Measurements from ENCODE around the gene MAPK1.
"Not testable (repeated sequence)": the region's sequence is repeated elsewhere in the genome, so short reads cannot be mapped to it uniquely, and the experiment has no call there.

Gene MAPK1

GRCh38 chr22:21758091-21758864 lies 109.2 kb downstream of the MAPK1 start:
- no peak overlapping the region for H3K4me3 ChIP-seq (ENCODE audit: low read depth, low read length)
- TF ChIP-seq CTCF (IDR thresholded peaks at IDR 0.05; ENCODE audit: low read depth, low read length, missing control alignments), result no peak
- DNase-seq (ENCODE audit: low read depth), result no peak

- H3K4me3 ChIP-seq (ENCODE audit: low read depth, low read length), result no peak overlapping the region
- no peak for DNase-seq (ENCODE audit: low read depth)
- no peak for TF ChIP-seq CTCF (IDR thresholded peaks at IDR 0.05; ENCODE audit: low read depth, low read length, missing control alignments)
Observed at GRCh38 chr22:21755851-21756284, 111.6 kb downstream of the MAPK1 start.

- no peak overlapping the region for H3K4me3 ChIP-seq (ENCODE audit: low read depth, low read length)
- no peak for DNase-seq (ENCODE audit: low read depth)
- TF ChIP-seq CTCF (IDR thresholded peaks at IDR 0.05; ENCODE audit: low read depth, low read length, missing control alignments), result no peak
Observed at GRCh38 chr22:21754523-21754922, 112.9 kb downstream of the MAPK1 start.

GRCh38 chr22:21753374-21754111 lies 113.9 kb downstream of the MAPK1 start:
- no peak for TF ChIP-seq CTCF (IDR thresholded peaks at IDR 0.05; ENCODE audit: low read depth, low read length, missing control alignments)
- DNase-seq (ENCODE audit: low read depth), result no peak

GRCh38 chr22:21752276-21752675 lies 115.2 kb downstream of the MAPK1 start:
- TF ChIP-seq CTCF (IDR thresholded peaks at IDR 0.05; ENCODE audit: low read depth, low read length, missing control alignments), result no peak
- DNase-seq (ENCODE audit: low read depth), result no peak
- H3K4me3 ChIP-seq (ENCODE audit: low read depth, low read length), result no peak overlapping the region

More at GRCh38 chr22:21753374-21754111, 113.9 kb downstream of the MAPK1 start:
- no peak overlapping the region for H3K4me3 ChIP-seq (ENCODE audit: low read depth, low read length)

GRCh38 chr22:21745948-21746347 lies 121.5 kb downstream of the MAPK1 start:
- no peak for DNase-seq (ENCODE audit: low read depth)
- TF ChIP-seq CTCF (IDR thresholded peaks at IDR 0.05; ENCODE audit: low read depth, low read length, missing control alignments), result no peak
- H3K4me3 ChIP-seq (ENCODE audit: low read depth, low read length), result no peak overlapping the region

GRCh38 chr22:21744917-21745316 lies 122.5 kb downstream of the MAPK1 start:
- DNase-seq (ENCODE audit: low read depth); H3K4me3 ChIP-seq (ENCODE audit: low read depth, low read length): not testable (repeated sequence)
